Fibroblast of lung (primary cell): Measurements from ENCODE around the gene ANKS1B. TPM values are rescaled to one million over a fixed set of nuclear protein-coding genes. Genes with fewer than 3 reads are reported as not detected.

ENCODE experiments used
- DNase-seq, 2 donors: peaks; one replicate each; pipeline versions ENCODE4 v3.0.0 to v3.0.0-alpha.2; 2010; ENCODE audit warnings: low read depth in 2 of 2
- H2AFZ ChIP-seq: 2 replicates; pipeline ENCODE4 v1.5.1; 2012; ENCODE audit warnings: low read length, control low read depth, inconsistent platforms
- H3K27ac ChIP-seq: 2 replicates; pipeline ENCODE4 v1.5.1; 2011; ENCODE audit warnings: low read length, control low read depth; ENCODE audit not compliant: insufficient read depth
- H3K27me3 ChIP-seq: 2 replicates; pipeline ENCODE4 v1.5.1; 2011; ENCODE audit warnings: mild to moderate bottlenecking, low read length; ENCODE audit not compliant: control insufficient read depth, insufficient read depth
- H3K36me3 ChIP-seq: 2 replicates; pipeline ENCODE4 v1.5.1; 2011; ENCODE audit warnings: low read length; ENCODE audit not compliant: control insufficient read depth, insufficient read depth
- H3K4me1 ChIP-seq: 2 replicates; pipeline ENCODE4 v1.5.1; 2011; ENCODE audit warnings: low read length; ENCODE audit not compliant: control insufficient read depth, insufficient read depth; ENCODE audit errors: extremely low read depth
- H3K4me2 ChIP-seq: 2 replicates; pipeline ENCODE4 v1.5.1; 2011; ENCODE audit warnings: low read length, control low read depth; ENCODE audit not compliant: insufficient read depth; ENCODE audit errors: extremely low read depth
- H3K4me3 ChIP-seq, 4 experiments: fragments of 200-600 bp in 1 of 4; sonication (generic) in 1 of 4; replicated peaks in 1 of 4; 2 replicates each; pipeline ENCODE4 v1.5.1; 2011 to 2016; ENCODE audit warnings: low read length in 4 of 4, low read depth in 3 of 4, mild to moderate bottlenecking in 3 of 4, control low read depth in 2 of 4, inconsistent platforms in 1 of 4, mixed read lengths in 1 of 4; ENCODE audit not compliant: insufficient read depth in 1 of 4; ENCODE audit errors: control extremely low read depth in 1 of 4
- H3K79me2 ChIP-seq: 2 replicates; pipeline ENCODE4 v1.5.1; 2012; ENCODE audit warnings: mild to moderate bottlenecking, low read length, inconsistent platforms; ENCODE audit not compliant: control insufficient read depth, insufficient read depth
- H3K9ac ChIP-seq: 2 replicates; pipeline ENCODE4 v1.5.1; 2011; ENCODE audit warnings: mild to moderate bottlenecking, low read length, control low read depth; ENCODE audit not compliant: insufficient read depth
- H3K9me3 ChIP-seq: 2 replicates; pipeline ENCODE4 v1.5.1; 2012; ENCODE audit warnings: low read depth, low read length; ENCODE audit not compliant: control insufficient read depth, insufficient read depth
- H4K20me1 ChIP-seq: 2 replicates; pipeline ENCODE4 v1.5.1; 2011; ENCODE audit warnings: low read length; ENCODE audit not compliant: control insufficient read depth, insufficient read depth; ENCODE audit errors: extremely low read depth
- EZH2 ChIP-seq: IDR thresholded peaks from 2 replicates; pipeline ENCODE4 v1.5.1; 2012; ENCODE audit warnings: low read length, control low read depth, mild to moderate bottlenecking; ENCODE audit errors: missing control alignments
- polyA plus RNA-seq, 2 donors: library from polyadenylated mRNA; depleted of rRNA in 1 of 2; stranded (reverse) in 1 of 2; unstranded in 1 of 2; fragments of >200 nt; gene quantifications; 2 replicates each; pipeline ENCODE4 v1.2.1, GENCODE V29; 2011 to 2012; ENCODE audit warnings: missing spikeins in 1 of 2
- total RNA-seq: library from RNA; depleted of rRNA; stranded (reverse); fragments of >200 nt; gene quantifications from 2 replicates; pipeline ENCODE4 v1.2.1, GENCODE V29; 2014
- TF ChIP-seq, protein P1 (sequence below), 2 donors: IDR thresholded peaks in 1 of 2; conservative IDR thresholded peaks in 1 of 2; 1 replicate in 1 of 2; 2 replicates in 1 of 2; pipeline ENCODE4 v1.5.1; 2011 to 2012; ENCODE audit warnings: low read length in 2 of 2, control low read depth in 1 of 2, inconsistent platforms in 1 of 2, low read depth in 1 of 2, mild to moderate bottlenecking in 1 of 2

Gene ANKS1B
- total and polyA plus RNA-seq, 2 donors (not counting 1 experiment from before 2014, with no cell fraction given) = 0.11 to 0.83 TPM

DNA sequence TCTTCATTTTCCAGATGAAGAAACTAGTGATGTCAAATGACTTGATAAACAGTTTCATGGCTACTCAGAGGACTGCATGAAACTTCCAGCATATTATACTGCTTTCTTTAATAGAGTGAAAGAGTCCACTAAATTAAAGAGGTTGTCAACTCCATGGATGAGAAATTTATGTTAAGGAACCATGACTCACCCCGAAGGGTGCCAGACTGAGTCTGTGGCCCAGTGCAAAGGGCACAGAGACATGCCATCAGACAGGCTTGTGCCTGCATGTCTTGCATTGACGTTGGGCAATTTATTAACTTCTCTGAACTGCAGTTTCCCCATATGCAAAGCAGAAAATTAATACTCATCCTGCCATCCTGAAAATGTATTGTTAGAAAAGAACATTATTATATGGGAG lies 957.3 kb downstream of the ANKS1B start:
- H3K27ac ChIP-seq = no peak overlapping the region
- no peak for DNase-seq
- H3K9me3 ChIP-seq = no peaks in the 10 kb centered on the region
- no peak overlapping the region for H3K4me2 ChIP-seq
- TF ChIP-seq, protein P1, sequence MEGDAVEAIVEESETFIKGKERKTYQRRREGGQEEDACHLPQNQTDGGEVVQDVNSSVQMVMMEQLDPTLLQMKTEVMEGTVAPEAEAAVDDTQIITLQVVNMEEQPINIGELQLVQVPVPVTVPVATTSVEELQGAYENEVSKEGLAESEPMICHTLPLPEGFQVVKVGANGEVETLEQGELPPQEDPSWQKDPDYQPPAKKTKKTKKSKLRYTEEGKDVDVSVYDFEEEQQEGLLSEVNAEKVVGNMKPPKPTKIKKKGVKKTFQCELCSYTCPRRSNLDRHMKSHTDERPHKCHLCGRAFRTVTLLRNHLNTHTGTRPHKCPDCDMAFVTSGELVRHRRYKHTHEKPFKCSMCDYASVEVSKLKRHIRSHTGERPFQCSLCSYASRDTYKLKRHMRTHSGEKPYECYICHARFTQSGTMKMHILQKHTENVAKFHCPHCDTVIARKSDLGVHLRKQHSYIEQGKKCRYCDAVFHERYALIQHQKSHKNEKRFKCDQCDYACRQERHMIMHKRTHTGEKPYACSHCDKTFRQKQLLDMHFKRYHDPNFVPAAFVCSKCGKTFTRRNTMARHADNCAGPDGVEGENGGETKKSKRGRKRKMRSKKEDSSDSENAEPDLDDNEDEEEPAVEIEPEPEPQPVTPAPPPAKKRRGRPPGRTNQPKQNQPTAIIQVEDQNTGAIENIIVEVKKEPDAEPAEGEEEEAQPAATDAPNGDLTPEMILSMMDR (conservative IDR thresholded peaks at IDR 0.05 in 1 of 2, IDR thresholded peaks at IDR 0.05 in 1 of 2; ENCODE audit: low read depth in 1 of 2, low read length in 2 of 2) = no peak
- TF ChIP-seq EZH2 = no peak
- H3K9ac ChIP-seq = no peak overlapping the region
- H3K27me3 ChIP-seq = no peaks in the 10 kb centered on the region
- H3K79me2 ChIP-seq = no peaks in the 10 kb centered on the region
- no peak overlapping the region for H2AFZ ChIP-seq
- H3K4me1 ChIP-seq = no peaks in the 10 kb centered on the region
- no peaks in the 10 kb centered on the region for H4K20me1 ChIP-seq
- H3K4me3 ChIP-seq = no peak overlapping the region
- no peaks in the 10 kb centered on the region for H3K36me3 ChIP-seq

DNA sequence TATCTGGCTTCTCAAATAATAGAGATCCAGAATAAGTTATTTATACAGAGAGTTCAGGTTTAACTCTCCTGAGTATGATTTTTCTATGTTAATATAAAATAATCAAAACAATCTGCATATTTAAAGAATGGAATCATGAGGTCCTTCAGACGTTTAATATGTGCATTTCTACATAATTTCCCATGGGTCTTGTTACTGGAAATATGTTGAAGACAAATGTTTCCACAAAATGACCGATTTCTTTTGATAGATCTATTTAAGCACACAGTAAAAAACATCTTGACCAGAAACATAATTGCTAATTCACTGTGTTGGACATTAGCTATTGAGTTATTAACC lies 957.7 kb downstream of the ANKS1B start:
- no peak for TF ChIP-seq EZH2
- TF ChIP-seq, protein P1 (conservative IDR thresholded peaks at IDR 0.05 in 1 of 2, IDR thresholded peaks at IDR 0.05 in 1 of 2; ENCODE audit: low read depth in 1 of 2, low read length in 2 of 2) = no peak
- Histone ChIP-seq H3K4me2 (no peak overlapping the region), H3K27me3 (no peaks in the 10 kb centered on the region), H3K4me3 (no peak overlapping the region), H4K20me1 (no peaks in the 10 kb centered on the region), H3K4me1 (no peaks in the 10 kb centered on the region), H3K36me3 (no peaks in the 10 kb centered on the region), H2AFZ (no peak overlapping the region), H3K9ac (no peak overlapping the region), H3K9me3 (no peaks in the 10 kb centered on the region), H3K27ac (no peak overlapping the region), H3K79me2 (no peaks in the 10 kb centered on the region)
- no peak for DNase-seq

DNA sequence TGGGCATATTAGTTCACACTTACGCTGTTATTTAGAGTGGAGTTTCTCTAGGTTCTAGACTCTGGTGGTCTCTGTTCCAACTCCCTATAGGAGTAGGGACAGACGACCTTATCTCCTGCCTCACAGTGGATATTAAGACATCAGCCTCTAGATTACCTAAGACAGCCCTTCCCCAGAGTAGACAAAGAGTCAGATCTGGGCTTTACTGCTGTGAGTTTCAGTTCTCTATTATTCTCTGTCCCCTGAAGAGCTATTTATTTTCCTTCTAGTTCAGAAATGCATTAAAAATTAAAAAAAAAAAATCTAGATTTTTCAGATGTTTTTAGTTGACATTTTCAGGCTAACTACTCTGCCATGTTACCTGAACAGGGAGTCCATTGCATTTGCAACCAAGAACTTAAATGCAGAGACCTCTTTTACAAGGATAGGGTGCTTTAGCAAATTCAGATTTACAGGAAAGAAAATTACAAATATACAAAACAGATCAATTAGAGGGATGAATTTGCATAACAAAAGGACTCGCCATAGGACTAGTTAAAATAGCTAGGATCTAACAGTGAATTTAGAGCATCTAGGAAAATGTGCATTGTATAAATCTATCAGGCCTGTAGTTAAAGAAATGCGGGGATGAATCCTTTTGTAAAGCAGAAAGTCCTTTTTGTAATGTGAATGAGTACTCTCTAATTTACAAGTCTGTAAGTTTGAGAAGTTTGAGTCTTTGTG lies 958.2 kb downstream of the ANKS1B start:
- TF ChIP-seq EZH2 = no peak
- TF ChIP-seq, protein P1 (conservative IDR thresholded peaks at IDR 0.05 in 1 of 2, IDR thresholded peaks at IDR 0.05 in 1 of 2; ENCODE audit: low read depth in 1 of 2, low read length in 2 of 2) = no peak
- DNase-seq = no peak
- H3K27ac ChIP-seq = no peak overlapping the region
- no peak overlapping the region for H3K4me3 ChIP-seq
- H3K9ac ChIP-seq = no peak overlapping the region
- H3K79me2 ChIP-seq = no peaks in the 10 kb centered on the region
- H3K36me3 ChIP-seq = no peaks in the 10 kb centered on the region
- no peaks in the 10 kb centered on the region for H3K4me1 ChIP-seq
- no peaks in the 10 kb centered on the region for H4K20me1 ChIP-seq
- no peaks in the 10 kb centered on the region for H3K27me3 ChIP-seq
- no peak overlapping the region for H3K4me2 ChIP-seq
- H2AFZ ChIP-seq = no peak overlapping the region
- H3K9me3 ChIP-seq = no peaks in the 10 kb centered on the region
